Myocyte (in vitro differentiated cells): ENCODE data around the gene ATP6AP1. TPM values are rescaled to one million over a fixed set of nuclear protein-coding genes. Genes with fewer than 3 reads are reported as not detected.
"Not testable (repeated sequence)": the region's sequence is repeated elsewhere in the genome, so short reads cannot be mapped to it uniquely, and the experiment has no call there.

ENCODE experiments used
- DNase-seq: peaks from one replicate; pipeline ENCODE4 v3.0.0-alpha.2; 2012; ENCODE audit warnings: low read depth
- total RNA-seq: library from RNA; depleted of rRNA; stranded (reverse); fragments of >200 nt; gene quantifications from 2 replicates; pipeline ENCODE4 v1.2.3, GENCODE V29; 2014

The ATP6AP1 gene
- total RNA-seq, 1 donor from 2014 or later, result 100 TPM

GRCh38 chrX:154399527-154400368, 28.7 kb upstream of the ATP6AP1 start:
- DNase-seq, result peak; percentile 35

- DNase-seq, result not testable (repeated sequence)
These were observed 28.1 kb upstream of the ATP6AP1 start for GRCh38 chrX:154400369-154400817.

DNA sequence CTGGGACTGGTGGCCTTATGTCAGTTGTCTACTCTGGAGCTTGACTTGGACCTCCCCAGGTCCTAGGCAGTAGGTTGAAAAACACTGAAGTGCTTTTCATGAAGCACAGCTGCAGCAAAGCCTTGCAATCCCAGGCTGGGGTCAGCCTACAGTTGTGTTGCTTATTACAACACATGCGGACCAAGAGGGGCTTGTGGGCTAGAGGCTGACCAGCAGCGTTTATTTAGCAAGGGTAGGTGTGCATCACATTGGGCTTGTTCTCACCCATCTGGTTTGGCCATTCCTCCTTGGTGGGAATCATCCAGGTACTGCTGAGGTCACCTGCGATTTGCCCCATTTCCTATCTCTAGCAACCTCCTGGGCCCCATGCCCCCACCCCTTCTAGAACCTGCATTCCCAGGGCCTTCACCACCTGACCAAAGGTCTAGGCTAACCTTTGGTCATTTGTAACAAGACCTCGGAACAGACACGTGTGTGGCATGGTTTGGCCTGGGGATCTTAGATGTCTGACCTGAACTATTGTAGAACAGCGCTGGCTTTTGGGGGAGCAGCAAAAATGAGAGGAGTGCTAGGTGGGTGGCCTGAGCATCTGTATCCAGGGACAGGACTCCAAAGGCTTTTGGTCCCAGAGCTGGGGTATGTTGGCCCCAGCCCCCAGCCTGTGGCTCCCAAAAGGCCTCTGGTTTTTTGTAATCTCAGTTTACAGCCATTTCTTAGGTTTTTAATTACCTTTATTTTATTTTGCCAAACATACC, 27.3 kb upstream of the ATP6AP1 start:
- peak; percentile 23 for DNase-seq

- DNase-seq, result no peak
These were observed 26.4 kb upstream of the ATP6AP1 start for GRCh38 chrX:154401918-154402621.

DNA sequence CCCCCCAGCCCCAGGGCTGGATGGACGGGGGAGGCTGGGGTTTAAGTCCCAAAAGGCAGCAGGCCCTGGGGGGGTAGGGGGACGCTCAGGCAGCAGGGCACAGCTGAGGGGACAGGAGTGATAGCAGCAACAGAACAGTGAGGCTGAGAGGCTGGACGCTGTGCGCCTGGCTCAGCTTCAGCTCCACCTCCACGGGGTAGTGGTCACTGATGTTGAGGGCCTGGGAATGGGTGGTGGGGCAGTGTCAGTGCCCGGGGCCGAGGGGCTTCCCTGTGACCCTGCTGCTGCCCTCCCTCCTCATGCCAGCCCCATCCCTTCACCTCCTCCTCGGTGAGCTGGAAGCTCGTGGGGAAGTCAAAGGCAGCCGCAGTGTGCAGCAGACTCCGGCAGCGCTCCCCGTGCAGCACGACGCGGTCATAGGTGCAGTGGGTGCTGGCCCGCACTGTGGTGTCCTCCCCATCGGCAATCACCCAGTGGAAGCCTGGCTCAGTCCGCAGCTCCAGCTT, 25.8 kb upstream of the ATP6AP1 start:
- DNase-seq, result no peak

- no peak for DNase-seq
These were observed 25.3 kb upstream of the ATP6AP1 start for GRCh38 chrX:154403192-154403591.

DNA sequence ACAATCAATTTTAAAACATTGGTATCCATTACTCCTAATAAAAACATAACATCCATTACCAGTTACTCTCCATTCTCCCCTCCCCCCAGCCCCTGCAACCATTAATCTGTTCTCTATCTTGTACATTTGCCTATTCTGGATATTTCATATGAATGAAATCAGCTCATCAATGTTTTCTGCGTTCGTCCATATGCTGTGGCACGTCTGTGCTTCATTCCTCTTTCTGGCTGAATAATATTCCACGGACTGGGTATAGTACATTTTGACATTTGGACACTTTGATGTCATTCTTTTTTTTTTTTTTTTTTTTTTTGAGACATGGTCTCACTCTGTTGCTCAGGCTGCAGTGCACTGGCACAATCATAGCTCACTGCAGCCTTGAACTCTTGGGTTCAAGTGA, 24.6 kb upstream of the ATP6AP1 start:
- DNase-seq, result no peak

DNA sequence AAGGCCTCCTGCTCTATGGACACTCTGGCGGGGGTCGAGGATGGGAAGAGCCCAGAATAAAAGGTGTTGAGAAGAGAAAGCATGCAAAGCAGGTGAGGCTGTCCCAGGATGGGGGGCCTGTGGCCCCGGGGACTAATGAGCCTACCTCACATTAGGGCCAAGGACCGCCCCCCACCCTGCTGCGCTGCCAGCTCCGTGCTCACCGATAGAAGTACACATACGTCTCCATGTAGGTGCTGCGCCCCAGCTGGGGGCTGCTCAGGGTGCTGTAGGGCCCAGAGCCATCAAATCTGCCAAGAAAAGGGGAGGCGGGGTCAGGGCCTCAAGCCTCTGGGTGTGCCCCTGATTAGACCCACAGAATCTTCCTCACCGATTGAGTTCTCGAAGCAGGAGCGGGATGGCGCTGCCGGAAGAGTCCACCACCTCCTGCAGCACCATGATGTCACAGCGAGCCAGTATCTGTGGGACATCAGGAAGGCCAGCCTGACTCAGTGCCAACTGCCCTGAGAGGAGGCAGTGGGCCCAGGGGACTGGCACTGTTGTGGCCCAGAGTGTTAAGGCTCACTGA, 23.8 kb upstream of the ATP6AP1 start:
- DNase-seq, result no peak

DNA sequence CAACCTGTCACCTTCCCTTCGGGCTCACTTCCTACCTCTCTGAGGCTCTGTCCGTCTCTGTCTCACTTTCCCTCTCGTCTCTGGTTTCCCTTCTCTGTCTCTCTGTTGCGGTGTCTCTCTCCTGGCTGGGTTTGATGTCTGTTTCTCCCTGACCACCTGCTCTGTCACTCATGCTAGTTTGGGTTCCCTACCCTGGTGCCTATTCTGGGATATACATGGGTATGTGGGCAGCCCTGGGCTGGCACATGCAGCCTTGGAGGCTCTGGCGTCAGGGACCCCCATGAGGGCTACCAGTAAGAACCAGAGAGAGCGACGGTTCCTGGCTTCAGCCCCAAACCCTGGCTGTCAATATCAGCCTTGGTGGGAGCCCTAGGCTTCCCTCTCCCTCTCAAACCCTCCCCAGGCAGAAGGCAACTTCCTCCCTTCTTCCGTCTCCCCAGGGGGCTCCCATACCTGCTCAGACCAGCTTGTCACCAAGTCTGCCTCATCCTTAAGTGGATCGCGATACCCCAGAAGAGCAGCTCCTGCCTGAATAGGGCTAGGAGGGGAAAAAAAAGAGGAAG, 19.7 kb upstream of the ATP6AP1 start:
- peak; percentile 85 for DNase-seq

- peak; percentile 89 for DNase-seq
These were observed 19.1 kb upstream of the ATP6AP1 start, which contains the start of gene DNASE1L1 for GRCh38 chrX:154409222-154409871. Gene DNASE1L1 (minus strand): TSS chrX:154409254. CDS start chrX:154405568, 3,686 bp downstream.

DNA sequence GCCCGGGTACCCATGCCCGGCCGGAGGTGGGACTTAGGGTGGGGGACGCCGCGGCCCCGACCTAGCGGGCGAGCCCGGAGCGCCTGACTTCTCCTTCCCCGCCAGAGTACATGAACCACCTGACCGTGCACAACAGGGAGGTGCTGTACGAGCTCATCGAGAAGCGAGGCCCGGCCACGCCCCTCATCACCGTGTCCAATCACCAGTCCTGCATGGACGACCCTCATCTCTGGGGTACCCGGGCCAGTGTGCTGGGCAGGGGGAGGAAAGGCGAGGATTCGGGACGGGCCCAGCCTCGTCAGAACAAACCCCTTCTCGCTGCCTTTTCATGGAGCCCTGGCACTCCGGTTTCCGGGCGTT, 16.5 kb upstream of the ATP6AP1 start:
- DNase-seq, result peak; percentile 51

- DNase-seq, result no peak
These were observed 16.0 kb upstream of the ATP6AP1 start for GRCh38 chrX:154412468-154412867.

- no peak for DNase-seq
These were observed 15.3 kb upstream of the ATP6AP1 start for GRCh38 chrX:154413142-154413541.

DNA sequence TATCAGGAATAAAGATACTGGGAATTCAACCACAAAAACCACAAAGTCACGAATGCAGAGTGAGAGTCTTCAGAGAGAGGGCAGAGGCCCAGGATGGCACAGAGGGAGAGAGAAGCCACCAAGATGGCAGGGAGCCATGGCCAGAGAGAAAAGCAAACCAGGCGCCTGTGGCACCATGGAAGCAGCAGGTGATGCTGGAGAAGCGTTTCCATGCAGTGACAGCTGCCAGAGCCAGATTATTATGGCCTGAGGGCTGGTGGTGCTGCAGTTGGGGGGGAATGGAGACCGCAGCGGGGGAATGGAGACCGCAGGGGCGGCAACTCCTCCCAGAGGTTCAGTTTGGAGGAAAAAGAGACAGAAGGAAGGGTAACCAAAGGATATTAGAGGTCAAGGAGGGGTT, 11.3 kb upstream of the ATP6AP1 start:
- peak; percentile 83 for DNase-seq

DNA sequence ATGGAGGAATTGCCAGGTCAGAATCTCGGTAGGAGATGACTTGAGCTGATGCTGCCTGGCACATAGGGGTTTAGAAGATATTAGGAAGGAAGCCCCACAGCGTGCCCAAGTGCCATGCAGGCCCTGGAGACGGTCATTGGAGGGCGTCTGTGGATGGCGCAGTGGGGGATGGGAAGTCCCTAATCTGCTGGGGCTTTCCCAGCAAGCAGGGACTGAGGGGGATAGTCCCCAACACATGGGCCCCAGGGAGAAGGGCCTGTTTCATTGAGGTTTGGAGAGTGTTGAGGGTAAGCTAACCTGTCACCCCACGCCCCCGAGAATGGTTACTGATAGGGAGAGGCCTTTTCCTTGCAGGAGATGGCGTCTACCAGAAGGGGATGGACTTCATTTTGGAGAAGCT, 9.3 kb upstream of the ATP6AP1 start:
- DNase-seq, result no peak

GRCh38 chrX:154419688-154420401, 8.6 kb upstream of the ATP6AP1 start:
- DNase-seq, result no peak

GRCh38 chrX:154420402-154420756, 8.1 kb upstream of the ATP6AP1 start:
- DNase-seq, result no peak

- no peak for DNase-seq
These were observed 1.3 kb upstream of the ATP6AP1 start for GRCh38 chrX:154426916-154427770.

DNA sequence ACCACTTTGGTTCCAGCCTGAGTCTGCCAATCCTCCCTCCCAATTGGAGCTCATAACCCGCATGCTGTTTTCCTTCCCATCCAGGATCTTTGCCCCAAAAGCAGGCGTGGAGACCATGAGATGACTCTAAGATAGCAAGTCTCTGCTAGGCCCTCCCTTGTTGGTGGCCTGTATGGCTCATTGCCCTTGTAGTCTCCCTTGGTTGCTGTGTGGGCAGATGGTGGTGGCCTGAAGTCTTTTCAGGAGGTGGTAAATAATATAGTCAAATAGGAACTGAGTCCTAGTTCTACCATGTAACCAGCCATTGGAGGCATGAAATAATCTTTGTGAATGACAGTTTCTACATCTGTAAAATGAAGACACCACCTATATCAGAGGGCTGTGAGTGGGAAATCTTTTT, 1.2 kb downstream of the ATP6AP1 start:
- DNase-seq, result no peak
